Transverse colon (tissue), 4 donors: ENCODE measurements around the gene ANGEL1. TPM values are rescaled to one million over a fixed set of nuclear protein-coding genes. Genes with fewer than 3 reads are reported as not detected.

Experiments
- DNase-seq: peaks from one replicate; pipeline ENCODE4 v3.0.0-alpha.2; 2019
- H3K27ac ChIP-seq, 4 donors: fragments of 200-600 bp; sonication (generic); 2 replicates each; pipeline ENCODE4 v1.5.1; 2016 to 2018; ENCODE audit warnings: inconsistent platforms in 4 of 4
- H3K27me3 ChIP-seq: fragments of 200-600 bp; sonication (generic); 2 replicates; pipeline ENCODE4 v1.5.1; 2017; ENCODE audit warnings: inconsistent platforms
- H3K36me3 ChIP-seq, 4 donors: fragments of 200-600 bp; sonication (generic); 2 replicates each; pipeline ENCODE4 v1.5.1; 2017 to 2019; ENCODE audit warnings: inconsistent platforms in 4 of 4
- H3K4me1 ChIP-seq, 4 donors: fragments of 200-600 bp; sonication (generic); 2 replicates each; pipeline ENCODE4 v1.5.1; 2017 to 2020; ENCODE audit warnings: inconsistent platforms in 4 of 4
- H3K4me3 ChIP-seq, 4 donors: fragments of 200-600 bp; sonication (generic); 1 replicate in 1 of 4; 2 replicates in 3 of 4; pipeline versions ENCODE4 v1.5.1 to v1.6.1; 2017 to 2019; ENCODE audit warnings: inconsistent platforms in 4 of 4
- H3K9me3 ChIP-seq, 2 donors: fragments of 200-600 bp; sonication (generic); 2 replicates each; pipeline ENCODE4 v1.5.1; 2017 to 2019; ENCODE audit warnings: inconsistent platforms in 2 of 2
- EP300 ChIP-seq: sonication (generic); formaldehyde crosslinking; IDR thresholded peaks from one replicate; pipeline ENCODE4 v1.6.1; 2017; ENCODE audit warnings: antibody characterized with exemption, low read depth
- POLR2A ChIP-seq: fragments of 450-650 bp; IDR thresholded peaks from one replicate; pipeline ENCODE4 v1.6.1; 2016; ENCODE audit warnings: antibody characterized with exemption, mild to moderate bottlenecking, moderate library complexity
- POLR2AphosphoS5 ChIP-seq, 3 donors: sonication (generic); formaldehyde crosslinking; IDR thresholded peaks; one replicate each; pipeline ENCODE4 v1.6.1; 2016; ENCODE audit warnings: antibody characterized with exemption in 3 of 3
- WGBS, 2 donors: methylation state at CpG; one replicate each; pipeline ENCODE4 v1.1.5; 2018; ENCODE audit warnings: low coverage in 1 of 2; 5-methylcytosine and 5-hydroxymethylcytosine counted together
- in situ Hi-C, 4 donors: fragments of 200-750 bp; cut with MboI; loops; one replicate each; pipeline versions ENCODE4 v1.15.0 to v1.15.1; 2017; ENCODE audit warnings: low sequenced_read_pairs in 3 of 4, low pct_ligation_motif_present in 1 of 4, low pct_unique_long_range_greater_than_20kb in 1 of 4
- intact Hi-C: fragments of 100-400 bp; cut with DNase I; formaldehyde crosslinking; loops from one replicate; pipeline ENCODE4 v1.15.1; 2023; ENCODE audit warnings: low total_unique reads
- total RNA-seq, 4 donors: library from RNA; depleted of rRNA; stranded (reverse); fragments of >200 nt; gene quantifications; one replicate each; pipeline ENCODE4 v1.1.0, GENCODE V29; 2016
- TF ChIP-seq, protein P1 (sequence below), 5 experiments: fragments of 200-600 bp in 3 of 5; fragments of 450-650 bp in 2 of 5; sonication (generic) in 3 of 5; IDR thresholded peaks; 1 replicate in 2 of 5; 2 replicates in 3 of 5; pipeline ENCODE4 v1.5.1; 2016 to 2017; ENCODE audit warnings: antibody characterized with exemption in 5 of 5, inconsistent platforms in 3 of 5, mild to moderate bottlenecking in 2 of 5, moderate library complexity in 1 of 5

Gene ANGEL1
- total RNA-seq, 4 donors from 2014 or later = 8.9 to 17.5 (median 10.0) TPM

DNA sequence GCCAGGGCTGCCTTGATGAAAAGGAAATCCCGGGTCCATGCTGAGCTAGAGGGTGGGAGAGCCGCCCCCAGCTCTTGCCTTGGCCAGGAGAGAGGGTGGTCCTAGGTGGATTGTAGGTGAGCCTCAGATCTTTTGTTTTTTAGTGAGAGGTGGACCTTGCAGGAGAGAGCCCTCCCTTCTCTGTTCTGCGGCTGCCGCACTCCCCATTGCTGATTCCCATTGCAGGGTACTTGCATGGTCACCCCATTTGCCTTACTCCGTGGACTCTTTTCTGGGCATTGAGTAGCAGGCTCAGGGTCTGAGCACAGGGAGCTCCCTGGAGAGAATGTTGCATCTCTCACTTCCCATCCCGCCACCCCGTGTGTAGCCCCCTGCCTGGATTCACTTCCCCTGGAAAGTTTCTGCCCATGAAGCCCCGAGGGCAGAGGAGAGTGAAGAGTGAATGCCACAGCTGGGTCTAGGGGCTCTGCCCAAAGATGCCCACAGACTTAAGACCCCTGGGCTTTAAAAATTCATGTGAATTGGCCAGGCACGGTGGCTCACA is 41.2 kb downstream of the ANGEL1 start:
- in situ Hi-C loops (no loop called here), intact Hi-C loops (no loop called here)
- TF ChIP-seq, protein P1, sequence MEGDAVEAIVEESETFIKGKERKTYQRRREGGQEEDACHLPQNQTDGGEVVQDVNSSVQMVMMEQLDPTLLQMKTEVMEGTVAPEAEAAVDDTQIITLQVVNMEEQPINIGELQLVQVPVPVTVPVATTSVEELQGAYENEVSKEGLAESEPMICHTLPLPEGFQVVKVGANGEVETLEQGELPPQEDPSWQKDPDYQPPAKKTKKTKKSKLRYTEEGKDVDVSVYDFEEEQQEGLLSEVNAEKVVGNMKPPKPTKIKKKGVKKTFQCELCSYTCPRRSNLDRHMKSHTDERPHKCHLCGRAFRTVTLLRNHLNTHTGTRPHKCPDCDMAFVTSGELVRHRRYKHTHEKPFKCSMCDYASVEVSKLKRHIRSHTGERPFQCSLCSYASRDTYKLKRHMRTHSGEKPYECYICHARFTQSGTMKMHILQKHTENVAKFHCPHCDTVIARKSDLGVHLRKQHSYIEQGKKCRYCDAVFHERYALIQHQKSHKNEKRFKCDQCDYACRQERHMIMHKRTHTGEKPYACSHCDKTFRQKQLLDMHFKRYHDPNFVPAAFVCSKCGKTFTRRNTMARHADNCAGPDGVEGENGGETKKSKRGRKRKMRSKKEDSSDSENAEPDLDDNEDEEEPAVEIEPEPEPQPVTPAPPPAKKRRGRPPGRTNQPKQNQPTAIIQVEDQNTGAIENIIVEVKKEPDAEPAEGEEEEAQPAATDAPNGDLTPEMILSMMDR (IDR thresholded peaks at IDR 0.05) = no peak
- TF ChIP-seq POLR2A (no peak), EP300 (no peak), POLR2AphosphoS5 (IDR thresholded peaks at IDR 0.05) (no peak)
- H3K36me3 ChIP-seq = no peaks in the 10 kb centered on the region
- H3K27ac ChIP-seq = peak overlapping the region in 1 of 4 donors; percentile 71
- DNase-seq = no peak
- no peak overlapping the region for H3K4me3 ChIP-seq
- H3K9me3 ChIP-seq = no peaks in the 10 kb centered on the region
- H3K27me3 ChIP-seq = no peaks in the 10 kb centered on the region
- H3K4me1 ChIP-seq = peaks cover 0 to 29% (median 4%) of the 10 kb centered on the region in 4 donors
- 80% methylated on average over 9 of the region's 9 CpGs; no CpG with 5 or more reads in 1 of the 2 donors for WGBS, 2 donors

DNA sequence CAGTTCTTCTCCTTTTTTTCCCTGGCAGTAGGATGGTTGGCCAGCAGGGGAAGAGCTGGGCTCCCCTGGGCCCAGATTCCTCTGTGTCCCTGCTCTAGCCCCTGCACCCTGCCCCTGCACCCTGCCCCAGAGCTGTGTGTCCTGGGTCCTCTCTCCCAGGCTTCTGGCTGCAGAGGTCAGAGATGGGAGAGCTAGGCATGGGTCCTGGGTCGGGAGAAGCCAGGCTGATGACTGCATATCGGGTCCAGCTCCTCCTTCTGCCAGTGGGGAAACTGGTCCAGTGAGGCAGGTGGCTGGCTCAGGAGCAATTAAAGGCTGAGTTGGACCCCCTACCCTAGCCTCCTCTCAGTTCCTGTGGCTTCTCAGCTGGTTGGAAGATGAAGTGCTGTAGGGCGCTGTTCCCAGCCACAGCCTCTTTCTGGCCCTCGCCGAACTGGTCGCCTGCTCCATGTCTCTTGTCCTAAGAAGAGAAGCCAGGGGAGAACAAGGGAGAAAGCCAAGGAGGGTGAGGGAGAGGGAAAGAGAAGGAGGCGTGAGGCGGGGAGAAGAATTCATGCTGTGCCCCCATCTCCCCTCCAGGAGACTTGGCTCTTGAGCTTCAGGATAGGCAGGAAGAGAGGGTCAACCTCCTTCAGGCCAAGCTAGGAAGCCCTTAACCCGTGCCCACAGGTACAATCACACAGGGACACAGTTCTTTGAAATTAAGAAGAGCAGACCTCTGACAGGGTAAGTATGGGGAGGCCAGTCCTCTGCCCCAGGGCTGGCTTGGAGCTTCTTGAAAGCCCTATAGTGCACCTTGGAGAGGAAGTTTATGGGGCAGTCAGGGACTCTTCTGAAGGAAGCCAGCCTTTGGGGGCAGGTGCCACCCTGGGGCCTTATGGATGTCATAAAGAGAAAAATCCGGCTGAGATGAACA is 41.9 kb downstream of the ANGEL1 start:
- intact Hi-C loops = no loop called here
- WGBS, 2 donors = 60 to 84% methylated on average over 1 to 9 of the region's 10 CpGs
- no peak for TF ChIP-seq POLR2AphosphoS5 (IDR thresholded peaks at IDR 0.05)
- TF ChIP-seq POLR2A = no peak
- TF ChIP-seq EP300 = no peak
- TF ChIP-seq, protein P1 (IDR thresholded peaks at IDR 0.05) = no peak
- H3K4me3 ChIP-seq = no peak overlapping the region
- no peaks in the 10 kb centered on the region for H3K27me3 ChIP-seq
- H3K4me1 ChIP-seq = peaks cover 0 to 29% (median 4%) of the 10 kb centered on the region in 4 donors
- H3K27ac ChIP-seq = peak overlapping the region in 1 of 4 donors; percentile 71
- H3K9me3 ChIP-seq = no peaks in the 10 kb centered on the region
- H3K36me3 ChIP-seq = no peaks in the 10 kb centered on the region
- in situ Hi-C loops = no loop called here
- no peak for DNase-seq

DNA sequence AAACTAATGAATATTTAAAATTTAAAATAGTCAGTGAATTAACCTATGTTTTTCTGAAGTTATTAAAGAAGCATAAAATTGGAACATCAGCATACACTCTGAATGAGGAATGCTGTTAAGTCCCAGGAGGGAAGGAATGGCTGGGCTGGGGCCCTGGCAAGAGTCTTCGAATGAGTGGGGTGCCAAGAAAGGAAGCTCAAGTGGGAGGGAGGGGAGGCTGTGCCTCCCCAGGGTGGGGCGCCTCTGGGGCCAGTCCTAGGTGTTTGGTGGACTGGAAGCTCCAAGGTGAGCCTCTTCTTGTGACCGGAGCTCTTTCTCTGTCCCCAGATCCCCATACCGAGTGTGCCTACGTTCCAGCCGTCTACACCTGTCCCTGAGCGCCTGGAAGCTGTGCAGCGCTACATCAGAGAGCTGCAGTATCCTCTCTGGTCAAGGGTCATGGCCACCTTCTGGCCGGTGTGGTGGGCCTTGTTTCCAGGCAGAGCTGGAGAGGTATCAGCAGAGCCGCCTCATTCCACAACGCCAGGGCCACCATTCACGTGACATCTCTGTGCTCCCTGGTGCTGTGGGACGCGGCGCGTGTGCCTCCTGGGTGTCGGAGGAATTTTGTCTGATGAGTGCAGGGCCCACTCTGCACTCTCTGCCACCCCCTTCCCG is 42.9 kb downstream of the ANGEL1 start:
- Histone ChIP-seq H3K4me3 (no peak overlapping the region), H3K27me3 (no peaks in the 10 kb centered on the region), H3K36me3 (no peaks in the 10 kb centered on the region), H3K27ac (no peak overlapping the region), H3K9me3 (no peaks in the 10 kb centered on the region), H3K4me1 (peaks cover 0 to 36% (median 4%) of the 10 kb centered on the region in 4 donors)
- intact Hi-C loops (no loop called here), in situ Hi-C loops (no loop called here)
- TF ChIP-seq POLR2AphosphoS5 (IDR thresholded peaks at IDR 0.05) = no peak
- no peak for TF ChIP-seq POLR2A
- TF ChIP-seq, protein P1 (IDR thresholded peaks at IDR 0.05) = no peak
- no peak for TF ChIP-seq EP300
- 80 to 84% methylated on average over 1 to 18 of the region's 18 CpGs for WGBS, 2 donors
- DNase-seq = no peak
